Activated CD4-positive, alpha-beta T cell treated with anti-CD3 and anti-CD28 coated beads, Interleukin-2, amount 50 U/mL, for 48 hours (primary cell): ENCODE results near the gene KIF17.
A peak's percentile ranks its signal among the peaks of the same experiment; 100 is the strongest.

ENCODE experiments used
- DNase-seq, 2 experiments: peaks; one replicate each; pipeline ENCODE4 v3.0.0-alpha.2; 2020

Gene KIF17

GRCh38 chr1:20709868-20710267 is 7.9 kb downstream of the KIF17 start:
- DNase-seq = no peak

DNA sequence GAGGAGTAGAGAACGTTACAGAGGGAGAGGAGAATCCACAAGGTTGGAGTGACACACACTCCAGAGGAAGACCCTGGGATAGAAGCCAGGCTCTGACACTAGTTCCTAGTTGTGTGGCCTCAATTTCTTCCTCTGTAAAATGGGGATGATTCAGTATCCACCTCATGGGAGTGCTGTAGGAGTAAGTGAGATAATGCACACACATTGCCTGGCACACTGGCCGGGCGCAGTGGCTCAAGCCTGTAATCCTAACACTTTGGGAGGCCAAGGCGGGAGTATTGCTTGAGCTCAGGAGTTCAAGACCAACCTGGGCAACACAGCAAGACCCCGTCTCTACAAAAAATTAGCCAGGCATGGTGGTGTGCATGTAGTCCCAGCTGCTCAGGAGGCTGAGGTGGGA is 8.9 kb downstream of the KIF17 start:
- DNase-seq = no peak

DNA sequence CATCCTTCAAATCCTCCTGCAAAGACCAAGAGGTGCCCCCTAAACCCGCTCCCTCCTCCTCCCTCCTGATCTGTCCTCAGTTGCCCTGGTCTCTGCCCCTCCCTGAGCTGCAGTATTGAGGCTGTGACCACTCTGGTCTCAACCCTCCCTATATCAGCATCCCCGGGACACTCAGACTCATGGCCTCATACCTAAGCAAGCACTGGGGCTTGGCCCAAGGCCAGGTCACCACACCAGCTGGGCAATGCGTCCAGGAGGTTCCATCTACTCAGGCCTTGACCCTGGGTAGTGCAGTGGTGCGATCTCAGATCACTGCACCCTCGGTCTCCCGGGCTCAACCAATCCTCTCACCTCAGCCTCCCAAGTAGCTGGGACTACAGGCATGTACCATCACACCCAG is 9.8 kb downstream of the KIF17 start:
- no peak for DNase-seq

DNA sequence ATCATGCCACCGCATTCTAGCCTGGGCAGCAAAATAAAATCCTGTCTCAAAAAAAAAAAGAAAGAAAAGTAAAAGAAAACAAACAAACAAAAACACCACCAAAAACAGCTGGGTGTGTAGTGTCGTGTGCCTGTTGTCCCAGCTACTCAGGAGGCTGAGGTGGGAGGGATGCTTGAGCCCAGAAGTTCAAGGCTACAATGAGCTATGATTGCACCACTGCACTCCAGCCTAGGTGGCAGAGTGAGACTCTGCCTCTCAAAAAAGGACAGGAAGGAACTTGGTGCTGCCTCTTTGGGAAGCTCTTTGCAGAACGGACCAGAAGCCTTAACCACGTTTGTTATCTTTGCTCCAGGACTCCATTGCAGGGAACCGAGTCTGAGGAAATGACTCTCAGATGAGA is 11.0 kb downstream of the KIF17 start:
- DNase-seq = no peak

- DNase-seq = no peak
Observed at GRCh38 chr1:20705203-20705755, 12.5 kb downstream of the KIF17 start.

GRCh38 chr1:20704390-20705202 is 13.2 kb downstream of the KIF17 start:
- DNase-seq = no peak

- no peak for DNase-seq
Observed at GRCh38 chr1:20703124-20703756, 14.6 kb downstream of the KIF17 start.

GRCh38 chr1:20702416-20702815 is 15.4 kb downstream of the KIF17 start:
- DNase-seq = no peak

DNA sequence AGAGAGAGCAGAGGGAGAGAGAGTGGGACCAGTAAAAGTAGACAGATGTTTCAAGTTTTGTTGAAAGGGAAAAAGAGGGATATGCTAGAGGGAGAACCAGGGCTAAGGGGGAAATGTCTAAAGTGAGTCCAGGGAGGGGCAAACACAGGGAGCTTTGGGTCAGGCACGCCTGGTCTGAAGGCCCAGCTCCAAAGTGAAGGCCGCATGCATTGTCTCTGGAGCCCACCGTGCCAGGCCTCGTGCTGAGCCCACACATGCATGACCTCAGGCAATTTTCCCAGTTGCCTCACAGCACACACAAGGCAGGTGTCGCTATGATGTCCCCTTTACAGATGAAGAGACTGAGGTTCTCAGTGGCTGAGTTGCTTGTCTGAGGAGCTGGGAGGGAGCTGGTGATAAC is 16.0 kb downstream of the KIF17 start:
- no peak for DNase-seq

DNA sequence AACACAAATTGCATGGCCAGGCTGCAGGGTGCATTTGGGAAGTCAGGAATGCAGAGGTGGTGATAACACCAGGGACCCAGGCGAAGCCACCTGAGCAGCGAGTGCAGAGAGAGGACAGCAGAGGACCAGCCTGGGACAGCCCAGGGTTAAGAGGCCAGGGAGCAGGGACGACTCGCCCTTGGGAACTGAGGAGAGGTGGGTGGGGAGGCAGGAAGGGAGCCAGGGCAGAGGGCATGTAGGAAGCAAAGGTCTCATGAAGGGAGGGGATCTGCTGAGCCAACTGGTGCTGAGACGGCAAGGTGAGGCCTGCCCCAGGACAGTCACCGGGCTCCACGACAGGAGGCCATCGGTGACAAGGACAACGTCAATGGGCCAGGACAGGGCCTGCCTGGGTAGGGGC is 16.4 kb downstream of the KIF17 start:
- DNase-seq = no peak

DNA sequence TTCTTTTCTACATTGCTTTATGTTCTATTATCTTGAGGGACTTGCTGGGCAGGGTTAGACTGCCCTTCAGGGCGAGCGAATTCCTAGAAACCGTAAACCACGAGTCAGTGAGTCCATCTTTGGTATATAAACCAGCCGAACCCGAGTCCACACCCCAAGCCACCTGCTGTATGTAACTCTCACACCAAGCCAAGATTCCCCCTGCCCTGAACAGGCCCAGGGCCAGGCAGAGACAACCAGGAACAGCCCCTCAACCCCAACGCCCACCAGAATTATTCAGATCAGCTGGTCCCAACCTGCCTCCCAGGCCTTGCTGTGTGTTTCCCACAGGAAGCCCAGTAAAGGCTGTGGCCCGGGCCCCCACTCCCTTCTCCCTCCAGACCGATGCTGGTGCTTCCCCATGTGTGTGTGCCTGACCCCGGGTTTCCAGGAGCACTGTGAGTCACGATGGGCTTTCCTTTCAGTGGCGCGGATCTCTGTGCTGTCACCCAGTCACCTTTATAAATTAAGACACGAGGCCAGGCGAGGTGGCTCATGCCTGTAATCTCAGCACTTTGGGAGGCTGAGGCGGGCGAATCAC is 17.1 kb downstream of the KIF17 start:
- no peak for DNase-seq

GRCh38 chr1:20699558-20699957 is 18.2 kb downstream of the KIF17 start:
- DNase-seq = no peak

- DNase-seq = no peak
Observed at GRCh38 chr1:20698195-20698910, 19.5 kb downstream of the KIF17 start.

GRCh38 chr1:20697563-20697962 is 20.2 kb downstream of the KIF17 start:
- DNase-seq = no peak

- DNase-seq = peak; percentile 75 to 79
Observed at GRCh38 chr1:20696397-20697333, 21.1 kb downstream of the KIF17 start.

DNA sequence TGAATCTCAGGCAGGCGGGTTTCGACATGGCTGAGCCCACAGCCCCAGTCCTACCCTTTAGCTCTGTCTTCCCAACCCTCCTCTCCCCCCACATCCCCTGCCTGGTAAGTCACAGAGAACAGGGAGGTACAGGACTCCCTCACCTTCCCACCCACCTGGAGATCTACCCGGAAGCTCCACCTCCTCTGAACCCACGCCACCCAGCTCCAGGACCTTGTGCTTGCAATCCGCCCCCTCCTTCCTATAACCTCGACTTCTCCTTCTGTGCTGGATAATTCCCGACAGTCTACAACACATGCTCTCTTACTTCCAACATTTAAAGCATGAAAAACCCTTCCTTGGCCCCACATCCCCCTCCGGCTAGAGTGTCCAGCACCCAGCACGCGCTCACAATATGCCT is 22.3 kb downstream of the KIF17 start:
- DNase-seq = no peak

GRCh38 chr1:20693623-20694022 is 24.2 kb downstream of the KIF17 start:
- no peak for DNase-seq

DNA sequence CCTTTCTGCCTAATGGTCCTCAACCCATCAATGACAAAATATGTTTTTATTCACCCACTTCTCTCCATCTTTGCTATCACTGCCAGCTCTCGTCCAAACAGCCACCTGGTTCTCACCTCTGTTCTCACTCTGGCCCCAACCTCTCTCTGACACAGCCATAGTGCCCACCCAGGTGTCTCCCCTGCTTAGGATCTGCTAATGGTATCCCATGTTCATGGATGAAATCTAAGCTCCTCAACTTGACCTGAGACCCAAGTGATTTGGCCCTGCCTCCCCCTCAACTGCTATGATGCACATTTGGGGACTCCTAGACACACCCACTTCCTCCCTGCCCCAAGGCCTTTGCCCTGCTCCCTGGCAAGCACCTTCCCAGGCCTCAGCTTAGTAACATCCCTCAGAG is 25.9 kb downstream of the KIF17 start:
- no peak for DNase-seq

DNA sequence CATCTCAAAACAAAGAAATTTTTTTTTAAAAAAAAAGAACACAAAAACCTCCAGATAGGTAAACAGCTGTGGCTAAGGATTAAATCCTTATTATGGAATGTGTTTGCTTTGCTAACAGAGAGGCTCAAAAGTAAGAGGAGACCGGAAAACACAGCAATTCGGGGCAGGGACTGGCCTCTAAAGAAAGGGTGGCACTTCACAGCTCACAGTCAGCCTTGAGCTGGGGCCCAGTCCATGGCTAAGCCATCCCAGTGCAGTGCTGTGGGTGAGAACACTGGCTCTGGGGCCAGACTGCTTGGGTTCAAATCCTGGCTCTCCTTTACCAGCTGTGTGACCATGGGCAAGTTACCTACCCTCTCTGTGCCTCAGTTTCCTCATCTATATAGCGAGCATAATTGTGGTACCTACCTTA is 28.2 kb downstream of the KIF17 start:
- no peak for DNase-seq

DNA sequence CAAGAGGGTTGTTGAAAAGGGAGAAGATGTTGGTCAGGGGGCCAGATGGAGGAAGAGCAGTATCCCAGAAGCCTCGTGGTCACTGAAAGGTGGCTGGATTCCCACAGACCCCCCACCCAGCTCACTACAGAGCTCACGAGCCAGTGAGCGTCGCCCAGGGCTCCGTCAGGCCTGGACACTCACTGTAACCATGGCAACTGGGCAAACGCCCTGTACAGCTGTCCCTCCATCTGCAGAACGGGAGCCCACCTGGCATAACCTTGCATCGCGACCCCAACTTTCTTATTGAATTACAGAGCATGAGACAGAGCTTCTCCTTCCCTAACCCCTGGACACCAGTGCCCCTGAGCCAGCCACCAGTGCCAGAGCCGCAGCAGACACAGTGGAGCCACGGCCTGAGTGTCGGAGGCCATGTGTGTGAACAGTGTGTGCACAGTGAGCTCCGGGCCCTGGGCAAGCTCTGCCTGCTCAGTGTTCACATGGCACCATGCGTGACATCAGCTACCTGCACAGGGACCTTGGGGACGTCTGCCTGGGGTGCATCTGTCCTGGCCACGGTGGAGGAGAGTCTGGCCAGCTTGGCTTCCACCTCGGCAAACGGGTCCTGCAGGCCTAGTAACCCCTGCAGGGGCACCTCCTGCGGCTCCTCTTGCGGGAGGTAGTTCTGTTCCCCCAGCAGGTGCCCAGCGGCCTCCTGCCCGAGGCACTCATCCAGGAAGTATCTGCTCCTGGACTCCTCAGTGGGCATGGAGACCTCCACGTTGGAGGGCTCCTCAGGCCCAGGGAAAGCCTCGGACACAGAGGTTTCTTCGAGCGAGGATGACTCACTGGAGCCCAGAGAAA is 30.7 kb downstream of the KIF17 start:
- DNase-seq = no peak

DNA sequence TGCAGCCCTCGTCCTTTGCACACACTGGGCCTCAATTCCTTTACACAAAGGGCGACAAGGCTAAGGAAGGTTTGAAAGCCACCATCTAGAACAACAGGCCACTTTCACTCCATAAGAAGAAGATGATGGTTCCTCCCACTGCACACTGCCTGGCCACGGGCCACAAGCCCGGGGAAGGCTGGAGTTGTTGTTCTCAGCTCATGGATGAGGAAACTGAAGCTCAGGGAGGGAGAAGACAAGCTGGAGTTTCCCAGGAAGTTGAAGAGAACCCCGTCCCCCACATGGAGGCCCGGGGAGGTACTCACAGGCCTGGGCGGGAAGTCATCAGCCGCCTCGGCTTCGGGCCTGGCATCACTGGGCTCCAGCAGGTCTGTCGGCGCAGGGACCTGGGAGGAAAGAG is 32.1 kb downstream of the KIF17 start:
- DNase-seq = no peak
